ENCODE measurements around the gene DQX1. TPM values are rescaled to one million over a fixed set of nuclear protein-coding genes. Genes with fewer than 3 reads are reported as not detected.

Gene DQX1
- total and polyA plus RNA-seq, 2 of the 8 experiments (the other 6 are each of a cell fraction or from before 2014, with no cell fraction given) = 0.76 to 1.1 TPM

GRCh38 chr2:74500578-74500946 is 25.5 kb downstream of the DQX1 start:
- no peak overlapping the region for H3K56ac ChIP-seq (replicated peaks; ENCODE audit: insufficient read length, low read depth, low read length)
- H3K14ac ChIP-seq (ENCODE audit: insufficient read length) = no peak overlapping the region
- peaks cover 82 to 100% (median 100%) of the 10 kb centered on the region in 4 experiments for H3K27me3 ChIP-seq (replicated peaks in 1 of 4; ENCODE audit: control insufficient read depth in 3 of 4, extremely low read depth in 1 of 4, insufficient read depth in 3 of 4, low read length in 3 of 4)
- ChIA-PET CTCF (ENCODE audit: partially characterized antibody) (interaction anchor here (0.7 to 5.1 kb wide), 15 partner anchors 9 to 91 kb away, joined by 3 to 24 read pairs (median 6); partner anchors contain the start of genes AUP1, CCDC142, HTRA2 and TLX2), POLR2A (ENCODE audit: partially characterized antibody) (interaction anchor here (0.9 to 9.4 kb wide), 13 partner anchors 9 to 88 kb away, joined by 3 to 73 read pairs (median 3); partner anchors contain the start of genes AUP1, CCDC142, DQX1 and HTRA2)
- no peak overlapping the region for H3K27ac ChIP-seq (ENCODE audit: low read depth, low read length)
- H3K18ac ChIP-seq (ENCODE audit: extremely low read depth, low read length) = no peak overlapping the region
- H3K4me2 ChIP-seq (ENCODE audit: insufficient read depth in 1 of 2, low read depth in 2 of 2, low read length in 2 of 2) = peak overlapping the region in 1 of 2 experiments; percentile 78; a peak in 1 of 4 replicates
- H3K4ac ChIP-seq (replicated peaks; ENCODE audit: insufficient read length, low read depth, low read length) = no peak overlapping the region
- no peak overlapping the region for H4K5ac ChIP-seq (ENCODE audit: insufficient read length, low read depth, low read length)
- H3K9me3 ChIP-seq (ENCODE audit: insufficient read depth in 2 of 2, low read depth in 1 of 2, low read length in 1 of 2) = no peaks in the 10 kb centered on the region
- DNase-seq (ENCODE audit: low read depth in 1 of 2, low spot score in 2 of 2) (peak in 1 of 2 experiments; percentile 50), FAIRE-seq (no peak)
- no peak overlapping the region for H2AK5ac ChIP-seq (ENCODE audit: low read depth, low read length)
- H2BK20ac ChIP-seq (ENCODE audit: low read length) = no peak overlapping the region
- TF ChIP-seq EP300 (IDR thresholded peaks at IDR 0.05; ENCODE audit: borderline replicate concordance in 1 of 2, low read depth in 2 of 2, low read length in 2 of 2) (no peak), TEAD4 (IDR thresholded peaks at IDR 0.05; ENCODE audit: low read depth, low read length) (0 out of 2 replicates have a peak, but pooled peaks have one; percentile 28), ATF2 (IDR thresholded peaks at IDR 0.05; ENCODE audit: low read length) (no peak), POU5F1 (IDR thresholded peaks at IDR 0.05; ENCODE audit: low read depth, low read length) (no peak)
- H3K79me2 ChIP-seq (ENCODE audit: control insufficient read depth in 1 of 2, insufficient read depth in 2 of 2, low read length in 2 of 2) = no peaks in the 10 kb centered on the region
- H3K79me1 ChIP-seq (ENCODE audit: low read depth, low read length) = no peaks in the 10 kb centered on the region
- 0 out of 8 replicates have a peak overlapping the region, but pooled peaks of 1 of the 4 experiments have one; percentile 57 for H3K4me3 ChIP-seq (ENCODE audit: extremely low read depth in 1 of 4, insufficient read depth in 2 of 4, low read depth in 3 of 4, low read length in 4 of 4)
- H4K8ac ChIP-seq (ENCODE audit: extremely low read depth, insufficient read depth, low read length) = no peak overlapping the region
- no peak overlapping the region for H3K23ac ChIP-seq (ENCODE audit: insufficient read length)
- no peak overlapping the region for H3K9ac ChIP-seq (replicated peaks in 1 of 4; ENCODE audit: extremely low read depth in 1 of 4, low read depth in 3 of 4, low read length in 3 of 4)
- no peak overlapping the region for H2BK15ac ChIP-seq (ENCODE audit: low read length)
- H2AFZ ChIP-seq (ENCODE audit: low read length) = no peak overlapping the region
- peaks cover 7 to 59% (median 38%) of the 10 kb centered on the region in 4 experiments for H3K4me1 ChIP-seq (replicated peaks in 1 of 4; ENCODE audit: control insufficient read depth in 3 of 4, insufficient read depth in 4 of 4, low read length in 3 of 4)
- no peak overlapping the region for H2BK12ac ChIP-seq (ENCODE audit: low read depth, low read length)
- H4K20me1 ChIP-seq (replicated peaks in 1 of 2; ENCODE audit: control insufficient read depth in 1 of 2, insufficient read depth in 2 of 2, low read length in 2 of 2) = peaks cover 0 to 15% of the 10 kb centered on the region in 2 experiments
- peaks cover 0 to 5% (median 2%) of the 10 kb centered on the region in 4 experiments; a peak in 6 of 8 replicates for H3K36me3 ChIP-seq (ENCODE audit: control insufficient read depth in 2 of 4, insufficient read depth in 4 of 4, low read length in 3 of 4)
- H2BK120ac ChIP-seq (replicated peaks; ENCODE audit: low read depth, low read length) = no peak overlapping the region
- H3K23me2 ChIP-seq (ENCODE audit: low read depth, low read length) = peaks cover 35% of the 10 kb centered on the region; the same call in 1 of the 2 replicates
- no peak overlapping the region for H4K91ac ChIP-seq (replicated peaks; ENCODE audit: insufficient read length, low read length)
- no peak overlapping the region for H2BK5ac ChIP-seq (ENCODE audit: low read depth, low read length)
